Smooth muscle cell of the coronary artery (primary cell): Measurements from ENCODE around the gene DHX38. TPM values are rescaled to one million over a fixed set of nuclear protein-coding genes. Genes with fewer than 3 reads are reported as not detected.

Source experiments
- total RNA-seq: library from RNA; depleted of rRNA; stranded (reverse); fragments of >200 nt; gene quantifications from 2 replicates; pipeline ENCODE4 v1.2.3, GENCODE V29; 2014; ENCODE audit warnings: low replicate concordance

DHX38 gene
- 96.4 and 258 TPM in 2 replicates for total RNA-seq

DNA sequence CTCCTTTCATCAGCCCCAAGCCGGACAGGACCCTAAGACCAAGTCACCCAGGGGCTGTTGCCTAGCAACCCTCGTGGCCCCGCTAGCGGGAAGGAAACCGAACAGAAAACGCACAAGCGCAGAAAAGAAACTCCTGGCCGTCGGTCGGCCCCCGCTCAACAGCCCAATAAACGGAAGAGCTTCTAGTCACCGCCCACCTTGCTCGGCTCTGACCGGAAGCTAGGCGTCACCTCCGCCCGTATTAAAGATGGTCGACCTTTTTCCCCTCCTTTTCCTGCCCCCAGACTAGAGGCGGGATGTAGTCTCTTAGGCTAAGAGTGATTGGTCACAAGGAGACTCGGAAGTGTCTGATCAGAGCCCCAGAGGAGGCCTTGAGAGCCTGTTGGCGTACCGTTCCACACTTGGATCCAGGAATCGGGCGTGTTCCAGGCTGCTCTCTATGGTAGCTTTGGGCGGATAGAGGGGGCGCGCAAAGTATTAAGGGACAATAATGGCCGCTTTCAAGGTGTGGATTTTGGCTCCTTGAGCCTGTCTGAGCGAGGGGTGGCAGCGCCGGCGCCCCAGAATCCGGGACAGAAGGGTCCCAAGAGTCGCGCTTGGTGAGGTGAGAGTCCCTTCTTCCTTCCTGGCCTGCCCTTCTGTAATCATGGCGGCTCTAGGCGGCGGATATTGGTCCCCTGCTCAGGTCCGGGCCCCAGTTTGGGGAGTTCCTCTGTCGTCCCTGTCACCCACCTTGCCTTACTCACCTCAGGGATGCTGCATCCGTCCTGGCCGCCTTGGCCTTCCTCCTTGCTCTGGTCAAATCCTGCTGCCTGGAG is at the start of gene DHX38, which contains the start of gene TXNL4B:
Gene DHX38 (plus strand): TSS at position 400 of the 818 bp plus-strand sequence. CDS start 2,311 bp downstream, outside the sequence.
Gene TXNL4B (minus strand): TSS at position 173 of the 818 bp plus-strand sequence. CDS start 2,871 bp downstream, outside the sequence.

DNA sequence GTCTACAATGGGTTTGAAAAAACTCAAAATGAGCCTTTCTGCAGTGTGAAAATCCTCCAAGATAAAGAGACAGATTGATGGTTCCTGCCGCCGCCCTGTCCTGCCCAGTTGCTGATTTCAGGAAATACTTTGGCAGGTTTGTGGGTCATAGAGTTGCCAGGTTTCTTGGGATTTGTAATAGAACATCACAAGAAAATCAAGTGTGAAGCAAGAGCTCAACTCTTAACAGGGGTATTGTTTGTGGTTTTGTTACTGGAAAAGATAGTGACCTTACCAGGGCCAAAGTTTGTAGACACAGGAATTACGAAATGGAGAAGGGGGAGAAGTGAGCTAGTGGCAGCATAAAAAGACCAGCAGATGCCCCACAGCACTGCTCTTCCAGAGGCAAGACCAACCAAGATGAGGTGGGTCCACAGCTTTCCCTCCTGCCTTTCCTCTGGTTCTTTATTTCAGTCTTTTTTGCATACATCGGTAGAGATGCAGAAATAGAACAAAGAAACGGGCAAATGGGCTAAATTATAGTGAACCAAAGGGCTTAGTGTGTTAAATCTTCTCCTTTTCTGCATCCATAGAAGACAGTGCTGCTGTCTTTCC is 39.3 kb upstream of the DHX38 start, which contains the start of gene HP:
Gene HP (plus strand): TSS at position 252 of the 594 bp plus-strand sequence. CDS start 148 bp downstream, at position 400.

Other genes starting within 250 kb of the DHX38 start
- 6.8 and 7.5 TPM in 2 replicates for gene ATXN1L, start 247.9 kb upstream of the DHX38 start, total RNA-seq
- gene ZNF821, start 209.7 kb upstream of the DHX38 start, total RNA-seq, result 5.3 and 5.6 TPM in 2 replicates
- gene IST1, start 198.3 kb upstream of the DHX38 start, total RNA-seq, result 92.8 and 136 TPM in 2 replicates
- gene PKD1L3, start 93.4 kb upstream of the DHX38 start, total RNA-seq, result not detected in 2 replicates
- gene DHODH, start 85.1 kb upstream of the DHX38 start, total RNA-seq, result 2.3 and 2.9 TPM in 2 replicates
- gene HP, start 39.3 kb upstream of the DHX38 start, total RNA-seq, result 0.35 TPM in 1 of 2 replicates, not detected in the other
- gene HPR, start 30.6 kb upstream of the DHX38 start, total RNA-seq, result 0.12 TPM in 1 of 2 replicates, not detected in the other
- 8.1 and 8.3 TPM in 2 replicates for gene TXNL4B, start 227 bp upstream of the DHX38 start, total RNA-seq
- 0.15 TPM in 1 of 2 replicates, not detected in the other for gene PMFBP1, start 78.3 kb downstream of the DHX38 start, total RNA-seq